GM18861 (cell line): ENCODE measurements around the gene CHST2.
"Not testable (repeated sequence)": the region's sequence is repeated elsewhere in the genome, so short reads cannot be mapped to it uniquely, and the experiment has no call there.

Experiments
- ATAC-seq: cut with Tn5 transposase; IDR thresholded peaks from one replicate; pipeline ENCODE4 v1.9.1; 2021; ENCODE audit not compliant: unreplicated experiment

The CHST2 gene, protein sequence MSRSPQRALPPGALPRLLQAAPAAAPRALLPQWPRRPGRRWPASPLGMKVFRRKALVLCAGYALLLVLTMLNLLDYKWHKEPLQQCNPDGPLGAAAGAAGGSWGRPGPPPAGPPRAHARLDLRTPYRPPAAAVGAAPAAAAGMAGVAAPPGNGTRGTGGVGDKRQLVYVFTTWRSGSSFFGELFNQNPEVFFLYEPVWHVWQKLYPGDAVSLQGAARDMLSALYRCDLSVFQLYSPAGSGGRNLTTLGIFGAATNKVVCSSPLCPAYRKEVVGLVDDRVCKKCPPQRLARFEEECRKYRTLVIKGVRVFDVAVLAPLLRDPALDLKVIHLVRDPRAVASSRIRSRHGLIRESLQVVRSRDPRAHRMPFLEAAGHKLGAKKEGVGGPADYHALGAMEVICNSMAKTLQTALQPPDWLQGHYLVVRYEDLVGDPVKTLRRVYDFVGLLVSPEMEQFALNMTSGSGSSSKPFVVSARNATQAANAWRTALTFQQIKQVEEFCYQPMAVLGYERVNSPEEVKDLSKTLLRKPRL

DNA sequence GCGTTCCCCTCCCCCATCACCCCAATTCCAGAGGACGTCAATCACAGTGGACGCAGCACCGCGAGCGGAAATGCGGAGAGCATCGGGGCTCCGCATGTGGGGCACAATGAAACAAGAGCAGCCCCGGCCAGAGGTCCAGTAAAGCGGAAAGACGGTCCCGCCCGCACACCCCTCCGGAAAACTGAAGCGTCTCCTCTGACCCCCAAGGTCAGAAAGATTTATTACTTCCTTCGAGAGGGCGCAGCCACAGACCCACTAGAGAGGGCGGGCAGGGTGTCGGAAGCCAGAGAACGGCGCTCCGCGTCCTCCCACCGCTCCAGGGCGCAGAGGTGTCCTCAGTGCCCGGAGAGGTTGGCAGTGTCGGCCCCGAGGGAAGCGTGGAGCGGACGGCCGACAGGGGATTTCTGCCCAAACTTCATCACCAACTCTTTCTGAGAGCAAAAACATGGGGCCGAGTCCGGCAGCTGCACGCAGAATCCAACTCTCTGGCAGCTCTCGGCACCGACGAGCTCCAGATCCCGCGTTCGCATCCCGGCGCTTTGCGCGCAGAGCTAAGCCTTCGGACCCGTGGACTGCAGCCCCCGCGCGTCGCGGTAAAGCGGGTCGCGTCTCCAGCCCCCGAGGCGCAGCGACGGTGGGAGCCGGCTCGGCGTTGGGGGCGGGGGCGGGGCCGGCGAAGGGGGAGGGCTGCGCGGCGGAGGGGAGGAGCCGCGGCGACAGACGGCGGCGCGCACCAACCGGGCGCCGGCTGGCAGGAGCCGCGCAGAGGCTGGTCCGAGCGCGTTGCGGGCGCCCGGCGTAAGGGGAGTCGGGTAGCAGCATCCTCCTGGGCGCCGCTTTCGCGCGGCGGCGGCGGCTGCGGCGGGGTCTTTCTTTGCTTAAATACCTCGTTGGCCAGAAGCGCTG, at the start of gene CHST2:
CHST2 (plus strand) TSS at position 763 of the 906 bp plus-strand sequence. CDS start 1,046 bp downstream, outside the sequence.
- ATAC-seq = peak; percentile 61

DNA sequence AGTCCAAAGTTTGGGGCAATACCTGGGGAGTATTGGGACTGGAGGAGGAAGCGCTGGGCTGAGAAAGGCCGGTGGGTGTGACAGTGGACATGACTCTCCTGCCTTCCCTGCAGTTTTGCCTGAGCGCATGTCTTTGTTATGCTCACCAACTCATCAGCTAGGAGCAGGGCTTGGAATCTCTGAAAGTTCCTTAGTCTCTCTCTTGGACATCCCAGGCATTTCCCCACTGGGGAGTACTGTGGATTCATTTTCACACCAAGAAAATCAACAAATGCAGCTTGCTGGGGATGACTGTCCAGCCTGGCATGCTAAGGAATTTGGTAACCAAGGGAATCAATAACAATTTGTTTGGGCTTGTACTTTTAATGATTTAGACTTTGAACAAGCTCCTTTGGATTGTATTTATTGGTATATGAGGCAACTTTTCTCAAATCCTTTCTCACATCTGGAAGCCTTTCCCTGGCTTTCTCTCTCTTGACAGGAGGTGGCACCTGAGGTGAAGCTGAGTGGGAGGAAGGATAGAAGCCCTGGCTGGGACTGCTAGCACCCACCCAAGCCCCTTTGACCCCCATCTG, 48.5 kb upstream of the CHST2 start:
- no peak for ATAC-seq

DNA sequence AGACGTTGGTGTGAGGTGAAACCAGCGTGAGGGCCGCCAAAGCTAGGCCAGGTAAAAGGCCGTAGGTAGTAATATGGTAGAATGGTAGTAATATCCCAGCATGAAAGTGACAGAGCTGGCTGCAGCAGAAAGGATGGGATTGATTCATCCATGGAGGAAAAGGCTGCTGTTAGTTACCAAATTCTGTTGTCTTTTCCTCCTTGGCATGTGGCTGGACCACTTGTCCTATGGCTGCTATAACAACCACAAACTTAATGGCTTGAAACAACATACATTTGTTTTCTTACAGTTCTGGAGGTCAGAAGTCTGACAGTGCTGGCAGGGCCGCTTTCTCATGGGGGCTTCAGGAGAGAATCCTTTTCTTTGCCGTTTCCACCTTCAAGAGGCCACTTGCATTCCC, 47.8 kb upstream of the CHST2 start:
- ATAC-seq = no peak

DNA sequence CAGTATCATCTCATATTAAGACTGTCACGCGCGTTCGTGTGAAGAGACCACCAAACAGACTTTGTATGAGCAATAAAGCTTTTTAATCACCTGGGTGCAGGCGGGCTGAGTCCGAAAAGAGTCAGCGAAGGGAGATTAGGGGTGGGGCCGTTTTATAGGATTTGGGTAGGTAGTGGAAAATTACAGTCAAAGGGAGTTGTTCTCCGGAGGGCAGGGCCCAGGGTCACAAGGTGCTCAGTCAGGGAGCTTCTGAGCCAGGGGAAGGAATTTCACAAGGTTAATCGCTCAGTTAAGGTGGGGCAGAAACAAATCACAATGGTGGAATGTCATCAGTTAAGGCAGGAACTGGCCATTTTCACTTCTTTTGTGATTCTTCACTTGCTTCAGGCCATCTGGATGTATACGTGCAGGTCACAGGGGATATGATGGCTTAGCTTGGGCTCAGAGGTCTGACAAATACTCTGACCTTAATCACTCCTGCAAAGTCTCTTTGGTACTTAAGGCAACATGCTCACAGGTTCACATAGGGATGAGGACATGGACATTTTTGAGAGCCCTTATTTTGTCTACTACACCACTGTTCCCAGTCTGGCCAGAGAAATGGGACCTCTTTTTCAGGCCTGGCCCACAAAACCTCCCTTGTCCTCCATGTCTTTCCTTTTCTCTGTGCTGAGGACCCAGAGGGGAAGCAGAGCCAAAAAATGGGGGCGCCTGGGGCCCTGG, 47.1 kb upstream of the CHST2 start:
- not testable (repeated sequence) for ATAC-seq

DNA sequence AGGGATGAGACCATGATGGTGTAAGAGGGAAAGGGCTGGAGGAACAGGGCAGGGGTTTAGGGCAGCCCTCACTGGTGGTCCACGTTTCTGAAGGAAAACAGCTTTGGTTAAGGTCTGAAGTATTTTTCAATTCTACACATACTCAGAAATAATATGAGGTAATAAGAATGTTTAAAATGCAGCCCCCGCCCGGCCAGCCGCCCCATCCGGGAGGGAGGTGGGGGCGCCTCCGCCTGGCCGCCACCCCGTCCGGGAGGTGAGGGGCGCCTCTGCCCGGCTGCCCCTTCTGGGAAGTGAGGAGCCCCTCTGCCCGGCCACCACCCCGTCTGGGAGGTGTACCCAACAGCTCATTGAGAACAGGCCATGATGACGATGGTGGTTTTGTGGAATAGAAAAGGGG, 46.0 kb upstream of the CHST2 start:
- ATAC-seq = not testable (repeated sequence)

DNA sequence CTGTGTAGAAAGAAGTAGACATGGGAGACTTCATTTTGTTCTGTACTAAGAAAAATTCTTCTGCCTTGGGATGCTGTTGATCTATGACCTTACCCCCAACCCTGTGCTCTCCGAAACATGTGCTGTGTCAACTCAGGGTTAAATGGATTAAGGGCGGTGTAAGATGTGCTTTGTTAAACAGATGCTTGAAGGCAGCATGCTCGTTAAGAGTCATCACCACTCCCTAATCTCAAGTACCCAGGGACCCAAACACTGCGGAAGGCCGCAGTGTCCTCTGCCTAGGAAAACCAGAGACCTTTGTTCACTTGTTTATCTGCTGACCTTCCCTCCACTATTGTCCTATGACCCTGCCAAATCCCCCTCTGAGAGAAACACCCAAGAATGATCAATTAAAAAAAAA, 45.6 kb upstream of the CHST2 start:
- not testable (repeated sequence) for ATAC-seq

DNA sequence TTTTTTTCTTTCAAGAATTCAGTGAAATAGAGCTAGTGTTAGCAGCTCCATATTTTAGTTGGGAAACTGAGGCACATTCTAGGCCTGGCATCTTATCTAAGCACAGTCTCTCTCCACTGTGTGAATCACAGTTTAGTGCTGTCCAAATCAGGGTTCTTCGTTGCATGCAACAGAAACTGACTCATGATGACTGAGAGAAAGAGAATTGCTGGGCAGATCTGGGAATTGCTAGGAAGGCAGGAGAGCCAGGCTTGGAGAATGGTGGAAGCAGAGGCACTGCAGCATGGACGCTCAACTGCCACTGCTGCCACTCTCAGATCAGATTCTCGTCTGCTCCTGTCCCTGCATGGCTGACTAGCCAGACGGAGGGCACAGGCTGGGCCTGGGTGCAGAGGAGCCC, 40.7 kb upstream of the CHST2 start:
- ATAC-seq = no peak

DNA sequence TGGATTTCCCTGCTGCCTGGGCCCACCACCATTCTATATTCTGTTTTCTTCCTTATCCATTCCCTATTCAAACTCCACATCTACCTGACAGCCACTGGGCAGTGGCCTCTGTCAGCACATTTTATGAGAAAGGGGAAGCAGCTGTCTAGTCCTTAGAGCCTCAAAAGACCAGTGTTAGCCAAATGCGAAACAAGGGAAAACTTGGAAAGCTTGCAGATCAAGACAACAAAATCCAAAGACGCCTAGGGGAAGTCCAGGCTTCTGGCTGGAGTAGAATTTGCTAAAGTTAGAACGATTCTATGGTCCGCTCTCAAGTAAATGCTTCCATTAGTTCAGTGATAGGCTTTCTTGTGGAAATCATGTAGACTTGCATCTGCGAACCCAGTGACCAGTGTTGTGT, 39.4 kb upstream of the CHST2 start:
- no peak for ATAC-seq

DNA sequence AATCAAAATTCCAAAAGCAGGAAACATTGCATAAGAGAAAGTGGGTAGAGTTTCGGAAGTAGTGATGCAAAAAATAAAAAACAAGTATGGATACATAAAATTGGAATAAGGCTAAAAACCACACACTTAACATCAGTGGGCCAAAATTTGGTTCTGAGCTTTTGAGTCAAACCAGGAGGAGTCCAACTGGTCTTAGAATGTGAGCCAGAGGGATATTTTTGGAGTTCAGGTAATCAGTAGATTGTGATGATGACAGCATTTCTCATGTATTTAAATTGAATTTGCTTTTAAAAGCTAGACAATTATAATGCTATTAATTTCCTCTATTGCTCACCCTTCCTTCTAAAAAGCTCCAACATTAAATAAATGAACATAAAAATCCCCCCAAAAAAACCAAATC, 38.2 kb upstream of the CHST2 start:
- ATAC-seq = no peak

DNA sequence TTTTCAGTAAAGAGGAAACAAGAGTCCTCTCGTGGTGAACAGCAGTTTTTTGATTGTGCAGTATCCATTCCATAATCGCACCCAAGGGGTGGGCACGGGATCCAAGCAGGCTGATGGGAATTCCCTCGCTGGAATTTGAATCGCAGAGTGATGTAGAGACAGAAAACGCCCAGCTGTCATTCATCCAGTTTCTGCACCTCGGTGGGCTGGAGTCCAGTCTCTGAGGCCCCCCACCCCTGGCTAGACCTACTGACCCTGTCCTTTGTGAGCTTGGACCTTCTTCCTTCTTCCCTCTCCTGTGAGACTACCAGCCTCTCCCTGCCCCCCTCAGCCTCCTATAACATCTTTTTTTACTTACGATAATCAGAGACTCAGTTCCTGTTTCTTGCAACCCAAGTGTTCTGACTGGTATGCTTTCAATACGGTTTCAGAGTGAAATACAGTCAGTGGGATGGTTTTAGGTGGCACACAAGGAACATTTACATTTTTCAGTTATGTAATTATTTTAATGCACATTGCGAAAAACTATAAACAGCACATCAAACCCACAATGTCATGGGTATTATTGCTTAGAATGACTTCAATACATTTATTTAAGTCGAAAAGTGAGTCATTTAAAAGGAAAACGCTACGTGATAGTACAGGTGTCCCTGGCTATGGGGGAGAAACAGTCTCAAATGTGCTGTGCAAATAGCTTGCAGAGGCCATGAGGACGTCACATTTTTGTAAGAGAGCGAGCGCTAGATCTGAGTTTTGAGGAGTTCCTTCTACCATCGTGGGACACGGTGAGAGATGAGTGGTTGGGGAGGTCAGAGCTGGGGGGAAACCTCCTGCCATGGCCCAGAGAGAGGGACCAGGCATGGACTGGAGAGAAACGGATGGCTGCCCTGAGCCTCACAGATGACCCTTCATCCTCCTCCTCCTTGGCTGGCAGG, 37.5 kb upstream of the CHST2 start:
- ATAC-seq = peak; percentile 80

DNA sequence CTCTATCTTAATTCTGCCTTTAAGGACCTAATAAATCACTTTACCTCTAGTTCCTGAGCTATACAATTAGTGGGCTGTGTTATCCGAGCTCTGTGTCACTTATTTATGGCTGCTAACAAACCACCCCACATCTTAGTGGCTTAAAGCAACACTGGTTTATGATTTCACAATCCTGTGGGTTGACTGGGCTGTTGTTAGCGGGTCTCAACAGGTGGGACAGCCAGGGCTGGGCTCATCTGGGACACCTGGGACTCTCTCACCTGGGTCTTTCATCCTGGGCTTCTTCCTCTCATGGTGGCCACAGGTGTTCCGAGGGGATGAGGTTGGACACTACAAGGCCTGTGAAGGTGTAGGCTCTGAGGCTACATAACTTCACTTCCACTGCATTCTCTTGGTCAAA, 35.8 kb upstream of the CHST2 start:
- no peak for ATAC-seq

DNA sequence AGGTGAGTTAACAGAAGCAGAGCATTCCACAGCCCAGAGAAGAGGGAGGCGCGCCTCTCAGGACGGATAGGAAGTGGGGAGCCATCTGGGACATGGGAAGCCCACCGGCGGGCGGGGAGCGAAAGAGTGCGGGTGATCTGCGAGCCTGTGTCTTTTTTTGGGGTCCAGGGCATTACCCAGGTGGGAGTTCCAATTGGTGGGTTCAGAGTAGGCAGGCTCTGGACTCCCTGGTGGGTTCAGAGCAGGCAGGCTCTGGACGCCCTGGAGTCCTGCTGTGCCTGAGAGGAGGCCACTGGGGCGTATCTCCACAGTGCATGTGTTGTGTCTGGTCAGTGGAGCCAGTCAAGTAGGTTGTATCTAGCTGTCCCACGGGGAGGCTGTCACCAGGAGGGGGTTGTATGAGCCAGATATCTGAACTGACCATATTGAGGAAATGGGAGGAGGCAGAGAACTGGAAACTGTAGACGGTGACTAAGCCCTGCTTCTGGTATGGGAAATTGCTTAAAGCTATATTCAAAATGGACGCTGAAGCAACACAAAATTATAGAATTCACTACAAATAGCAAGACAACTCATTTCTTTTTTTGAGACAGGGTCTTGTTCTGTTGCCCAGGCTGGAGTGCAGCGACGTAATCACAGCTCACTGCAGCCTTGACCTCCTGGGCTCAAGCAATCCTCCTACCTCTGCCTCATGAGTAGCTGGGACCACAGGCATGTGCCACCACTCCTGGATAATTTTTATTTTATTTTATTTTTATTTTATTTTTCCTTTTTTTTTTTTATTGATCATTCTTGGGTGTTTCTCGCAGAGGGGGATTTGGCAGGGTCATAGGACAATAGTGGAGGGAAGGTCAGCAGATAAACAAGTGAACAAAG, 34.5 kb upstream of the CHST2 start:
- ATAC-seq = peak; percentile 63

DNA sequence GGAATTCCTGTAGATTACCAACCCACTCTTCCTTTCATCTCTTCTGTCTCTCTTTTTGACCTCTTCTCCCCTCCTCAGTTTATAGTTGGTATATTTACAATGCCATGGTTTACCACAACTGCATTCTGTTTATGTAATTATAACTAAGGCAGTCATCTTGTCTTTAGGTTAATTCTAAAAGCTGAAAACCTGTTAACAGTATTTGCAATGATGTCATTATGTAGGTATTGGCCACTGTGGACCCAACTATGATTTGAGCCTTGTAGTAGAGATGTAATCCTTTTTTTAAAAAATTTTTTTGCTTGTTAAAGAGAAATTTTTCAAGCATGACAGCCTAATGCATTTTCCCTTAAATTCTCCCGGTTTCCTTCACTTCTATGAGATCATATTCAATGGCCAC, 30.7 kb upstream of the CHST2 start:
- ATAC-seq = no peak

DNA sequence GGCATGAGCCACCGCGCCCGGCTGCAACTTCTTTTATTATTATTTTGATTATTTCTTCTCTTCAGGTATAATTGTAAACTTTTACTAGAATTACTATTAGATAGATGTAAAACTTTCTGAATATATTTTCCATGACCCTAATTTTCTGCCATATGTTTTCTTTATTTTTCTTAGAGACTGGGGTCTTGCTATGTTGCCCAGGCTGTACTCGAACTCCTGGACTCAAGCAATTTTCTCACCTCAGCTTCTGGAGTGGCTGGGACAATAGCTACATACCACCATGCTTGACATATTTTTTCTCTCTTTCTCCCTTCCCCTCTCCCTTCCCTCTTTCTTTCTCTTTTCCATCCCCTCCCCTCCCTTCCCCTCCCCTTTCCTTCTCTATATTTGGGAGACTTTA, 29.6 kb upstream of the CHST2 start:
- no peak for ATAC-seq

DNA sequence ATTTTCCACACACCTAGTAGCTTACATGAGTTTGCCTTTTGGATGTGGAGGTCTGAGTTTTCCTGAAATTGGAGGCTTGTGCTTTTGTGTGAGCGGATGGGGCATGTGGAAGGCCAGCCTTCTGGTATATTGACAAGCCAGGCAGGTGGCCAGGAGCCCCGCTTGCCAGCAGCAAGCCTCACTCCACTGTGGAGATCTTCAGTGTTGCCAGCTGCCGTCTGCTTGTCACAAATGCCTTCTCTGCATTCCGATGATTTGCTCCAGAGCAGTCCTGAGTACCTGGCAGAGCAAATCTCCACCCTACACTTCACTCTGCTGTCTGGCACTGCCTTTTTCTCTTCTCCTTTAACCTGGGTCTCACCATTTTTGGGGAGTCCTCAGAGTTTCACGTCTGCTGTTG, 29.1 kb upstream of the CHST2 start:
- ATAC-seq = no peak

DNA sequence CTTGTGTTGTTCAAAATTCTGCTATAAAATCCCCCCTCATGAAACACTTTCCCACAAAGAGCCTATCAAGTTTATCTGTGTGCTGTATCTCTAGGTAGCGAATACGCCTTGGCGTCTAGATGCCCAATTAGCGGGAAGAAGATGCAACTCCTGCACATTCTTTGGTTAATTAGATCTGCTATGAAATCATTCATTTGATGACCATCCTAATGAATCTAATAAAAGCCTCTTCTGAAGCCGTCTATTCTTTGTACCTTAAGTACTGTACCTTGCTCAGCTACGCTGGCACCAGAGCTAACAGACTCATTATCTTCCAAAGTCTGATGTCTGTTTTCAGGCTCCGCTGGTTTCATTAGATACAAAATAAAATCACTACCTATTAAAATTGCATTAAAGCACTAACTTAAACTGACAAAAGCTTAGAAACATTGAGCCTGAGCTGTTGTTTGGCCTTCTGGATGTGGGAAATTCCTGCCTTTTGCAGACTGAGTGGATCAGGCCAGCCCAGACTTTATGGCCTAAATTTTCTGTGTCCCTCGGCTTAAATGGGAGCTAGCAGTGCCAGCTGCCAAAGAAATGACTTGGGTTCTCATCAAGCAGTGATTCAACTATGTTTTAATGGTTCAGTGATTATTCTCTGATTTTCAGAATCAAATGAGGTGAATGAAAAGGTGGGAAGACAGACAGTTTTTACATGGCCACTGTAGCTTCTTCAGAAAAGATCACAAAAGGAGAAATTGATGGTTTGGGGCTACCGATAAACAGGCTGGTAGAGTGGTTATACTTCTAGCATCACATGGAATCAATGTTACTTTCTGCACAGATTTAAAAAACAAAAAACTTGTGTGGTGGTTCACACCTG, 28.4 kb upstream of the CHST2 start:
- no peak for ATAC-seq

DNA sequence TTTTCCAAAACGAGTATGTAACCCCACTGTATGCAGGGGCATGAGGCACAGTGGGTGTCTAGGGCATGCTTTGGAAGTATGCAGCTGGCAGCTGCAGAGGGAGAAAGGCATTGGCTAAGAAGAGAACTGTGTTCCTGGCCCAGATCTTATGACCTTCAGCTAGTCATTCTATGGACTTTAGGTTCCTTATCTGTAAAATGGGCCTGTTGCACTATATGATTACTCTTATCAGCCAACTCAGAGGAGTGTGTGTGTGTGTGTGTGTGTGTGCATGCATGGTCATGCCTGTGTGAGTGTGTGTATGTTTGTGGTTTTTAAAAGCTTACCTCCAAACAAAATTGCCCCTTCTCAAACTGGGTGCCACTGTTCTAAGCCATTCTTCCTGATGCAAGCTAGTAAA, 27.4 kb upstream of the CHST2 start:
- ATAC-seq = no peak

DNA sequence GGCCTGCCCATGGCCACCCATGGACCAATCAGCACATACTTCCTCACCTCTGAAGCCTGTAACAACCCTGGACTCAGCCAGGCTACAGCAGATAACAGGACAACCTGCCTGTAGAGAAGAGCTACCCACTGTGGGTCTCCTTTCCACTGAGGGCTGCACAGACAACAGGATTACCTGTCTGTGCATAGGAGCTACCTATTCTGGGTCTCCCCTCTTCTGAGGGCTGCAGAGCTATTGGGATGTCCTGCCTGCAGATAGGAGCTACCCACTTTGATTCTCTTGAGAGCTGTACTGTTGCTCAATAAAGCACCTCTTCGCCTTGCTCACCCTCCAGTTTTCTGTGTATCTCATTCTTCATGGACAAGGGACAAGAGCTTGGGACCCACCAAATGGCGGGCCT, 23.8 kb upstream of the CHST2 start:
- ATAC-seq = no peak
